ENCODE measurements around the gene CNTRL.
"Not testable (repeated sequence)": the region's sequence is repeated elsewhere in the genome, so short reads cannot be mapped to it uniquely, and the experiment has no call there.

CNTRL gene

GRCh38 chr9:121071756-121072421, 2.9 kb upstream of the CNTRL start:
- peak; percentile 9 for TF ChIP-seq CTCF (IDR thresholded peaks at IDR 0.05; ENCODE audit: insufficient read depth, missing control alignments)
- FAIRE-seq: no peak
- DNase-seq (ENCODE audit: insufficient read length, low spot score): no peak

GRCh38 chr9:121073038-121073437, 1.7 kb upstream of the CNTRL start:
- TF ChIP-seq CTCF (IDR thresholded peaks at IDR 0.05; ENCODE audit: insufficient read depth, missing control alignments): no peak
- DNase-seq (ENCODE audit: insufficient read length, low spot score): no peak
- FAIRE-seq: no peak

- FAIRE-seq: no peak
- DNase-seq (ENCODE audit: insufficient read length, low spot score): no peak
- no peak for TF ChIP-seq CTCF (IDR thresholded peaks at IDR 0.05; ENCODE audit: insufficient read depth, missing control alignments)
Observed at GRCh38 chr9:121075251-121076036, 689 bp downstream of the CNTRL start.

GRCh38 chr9:121082075-121082474, 7.3 kb downstream of the CNTRL start:
- TF ChIP-seq CTCF (IDR thresholded peaks at IDR 0.05; ENCODE audit: insufficient read depth, missing control alignments): no peak
- DNase-seq (ENCODE audit: insufficient read length, low spot score): no peak
- FAIRE-seq: no peak

GRCh38 chr9:121085661-121086060, 10.9 kb downstream of the CNTRL start:
- DNase-seq (ENCODE audit: insufficient read length, low spot score) (no peak), FAIRE-seq (no peak)

GRCh38 chr9:121088576-121088975, 13.8 kb downstream of the CNTRL start:
- FAIRE-seq (no peak), DNase-seq (ENCODE audit: insufficient read length, low spot score) (no peak)
- TF ChIP-seq CTCF (IDR thresholded peaks at IDR 0.05; ENCODE audit: insufficient read depth, missing control alignments): no peak

More at GRCh38 chr9:121085661-121086060, 10.9 kb downstream of the CNTRL start:
- no peak for TF ChIP-seq CTCF (IDR thresholded peaks at IDR 0.05; ENCODE audit: insufficient read depth, missing control alignments)

- not testable (repeated sequence) for FAIRE-seq; DNase-seq (ENCODE audit: insufficient read length, low spot score)
Observed at GRCh38 chr9:121090743-121091142, 16.0 kb downstream of the CNTRL start.

All from D721Med (cell line).